Left ventricle myocardium superior (tissue), 1 donor: ENCODE measurements around the gene TMEM239. TPM values are rescaled to one million over a fixed set of nuclear protein-coding genes. Genes with fewer than 3 reads are reported as not detected.
"Not testable (repeated sequence)": the region's sequence is repeated elsewhere in the genome, so short reads cannot be mapped to it uniquely, and the experiment has no call there.

Experiments
- ATAC-seq: fragments of 200-7000 bp; cut with Tn5 transposase; one replicate; pipeline ENCODE4 v1.9.1; 2020; ENCODE audit warnings: mild to moderate bottlenecking, moderate library complexity
- DNase-seq: peaks from one replicate; pipeline ENCODE4 v3.0.0-alpha.2; 2020
- intact Hi-C: fragments of 100-400 bp; cut with micrococcal nuclease; formaldehyde crosslinking; loops from one replicate; pipeline ENCODE4 v1.11.0; 2022
- total RNA-seq: library from RNA; stranded (reverse); fragmentation: NEBNext Ultra II Directional; extraction: Animal tissue kit (Norgen Biotek cat#: 25700); gene quantifications from one replicate; pipeline ENCODE4 v1.2.1, GENCODE V29; 2021
- donor health status: DM: no; HTN: yes; CAD: no; lungs with severe emphysema.

TMEM239 gene
- total RNA-seq, 1 donor from 2014 or later: not detected

DNA sequence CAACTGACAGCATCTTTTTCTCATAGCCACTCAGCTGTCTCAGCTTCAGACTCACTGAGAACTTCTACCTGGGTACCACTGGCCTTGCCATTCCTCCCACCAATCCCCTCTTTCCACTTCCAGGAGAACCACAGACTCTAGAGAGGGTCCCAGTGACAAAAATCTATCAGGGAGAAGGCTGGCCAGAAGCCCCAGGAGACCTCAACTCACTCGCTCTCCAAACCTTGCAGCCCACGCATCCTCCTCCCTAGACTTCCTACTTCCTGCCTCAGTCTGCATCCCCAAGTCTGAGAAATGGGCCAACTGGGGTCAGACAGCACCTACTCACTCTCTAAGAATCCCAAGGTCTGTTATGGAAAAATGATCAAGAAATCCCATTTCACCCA is 1.2 kb downstream of the TMEM239 start:
- ATAC-seq: no peak
- intact Hi-C loops: no loop called here
- no peak for DNase-seq

DNA sequence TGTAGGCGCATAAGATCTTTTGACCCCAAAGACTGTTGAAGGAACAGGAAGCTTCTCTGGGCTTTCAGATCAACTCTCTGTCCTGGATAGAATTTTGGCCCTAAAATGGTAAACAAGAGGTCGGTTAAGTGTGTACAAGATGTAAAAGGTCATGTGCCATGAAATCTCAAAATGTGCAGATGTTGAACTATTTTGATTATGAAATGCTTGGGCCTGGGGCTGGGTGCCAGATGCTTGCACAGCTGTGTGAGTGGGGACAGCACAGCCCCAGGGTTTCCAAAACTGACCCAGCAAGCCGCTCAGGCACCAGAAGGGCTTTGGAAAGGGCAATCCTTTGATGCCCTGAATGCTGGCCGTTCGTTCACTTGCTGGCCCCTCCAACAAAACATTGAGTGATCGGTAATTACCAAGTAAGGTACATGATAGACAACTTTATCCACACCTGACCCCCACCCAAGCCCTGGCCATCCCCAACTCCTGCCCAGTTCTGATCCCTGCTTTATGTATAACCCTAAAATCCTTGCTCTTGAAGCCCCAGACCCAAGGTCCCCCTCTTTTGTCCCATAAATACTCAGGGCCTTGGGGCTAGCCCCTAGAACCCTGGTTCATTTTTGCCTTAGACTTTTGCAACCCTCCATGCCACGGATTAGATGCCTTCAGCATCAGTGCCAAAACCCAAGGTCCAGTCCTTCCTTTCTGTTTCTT is 1.9 kb downstream of the TMEM239 start:
- DNase-seq (peak; percentile 70), ATAC-seq (peak; percentile 66)
- intact Hi-C loops: no loop called here

DNA sequence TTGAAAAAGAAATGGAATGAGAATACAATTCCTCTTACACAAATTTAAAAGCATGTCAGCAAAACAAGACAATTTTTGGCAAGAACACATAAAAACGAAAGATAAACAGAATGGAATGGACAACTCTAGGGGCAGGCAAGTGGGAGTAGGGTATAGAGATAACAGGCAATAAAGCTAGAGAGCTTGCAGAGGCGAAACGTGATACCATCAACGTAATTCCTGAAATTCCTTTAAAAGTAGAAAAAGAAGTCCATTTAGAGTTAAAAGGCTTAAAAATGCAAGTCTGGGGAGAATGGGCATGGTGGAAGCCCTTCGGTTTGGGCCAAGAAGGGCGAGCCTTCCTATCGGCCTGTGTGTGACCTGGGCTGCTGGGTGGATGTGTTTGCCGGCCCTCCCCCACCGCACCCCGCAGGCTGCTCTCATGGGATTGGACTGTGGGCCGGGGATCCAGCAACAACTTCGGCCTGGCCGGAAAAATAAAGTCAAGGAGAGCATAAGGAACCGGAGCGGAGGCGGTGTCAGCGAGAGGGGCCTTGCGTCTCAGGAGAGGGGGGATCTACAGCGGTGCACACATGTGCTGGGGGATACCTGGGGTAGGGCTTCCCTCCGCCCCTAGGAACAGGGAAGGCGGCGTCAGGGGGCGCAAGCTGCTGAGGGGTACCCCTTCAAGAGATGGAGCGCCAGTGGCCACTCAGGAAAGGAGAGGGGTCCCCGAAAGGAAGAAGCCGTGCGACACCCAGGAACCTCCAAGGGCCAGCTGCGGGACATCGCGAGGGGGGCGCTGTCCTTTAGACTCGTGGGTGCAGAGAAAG is 4.1 kb downstream of the TMEM239 start:
- ATAC-seq (peak; percentile 54), DNase-seq (no peak)
- intact Hi-C loops: no loop called here

DNA sequence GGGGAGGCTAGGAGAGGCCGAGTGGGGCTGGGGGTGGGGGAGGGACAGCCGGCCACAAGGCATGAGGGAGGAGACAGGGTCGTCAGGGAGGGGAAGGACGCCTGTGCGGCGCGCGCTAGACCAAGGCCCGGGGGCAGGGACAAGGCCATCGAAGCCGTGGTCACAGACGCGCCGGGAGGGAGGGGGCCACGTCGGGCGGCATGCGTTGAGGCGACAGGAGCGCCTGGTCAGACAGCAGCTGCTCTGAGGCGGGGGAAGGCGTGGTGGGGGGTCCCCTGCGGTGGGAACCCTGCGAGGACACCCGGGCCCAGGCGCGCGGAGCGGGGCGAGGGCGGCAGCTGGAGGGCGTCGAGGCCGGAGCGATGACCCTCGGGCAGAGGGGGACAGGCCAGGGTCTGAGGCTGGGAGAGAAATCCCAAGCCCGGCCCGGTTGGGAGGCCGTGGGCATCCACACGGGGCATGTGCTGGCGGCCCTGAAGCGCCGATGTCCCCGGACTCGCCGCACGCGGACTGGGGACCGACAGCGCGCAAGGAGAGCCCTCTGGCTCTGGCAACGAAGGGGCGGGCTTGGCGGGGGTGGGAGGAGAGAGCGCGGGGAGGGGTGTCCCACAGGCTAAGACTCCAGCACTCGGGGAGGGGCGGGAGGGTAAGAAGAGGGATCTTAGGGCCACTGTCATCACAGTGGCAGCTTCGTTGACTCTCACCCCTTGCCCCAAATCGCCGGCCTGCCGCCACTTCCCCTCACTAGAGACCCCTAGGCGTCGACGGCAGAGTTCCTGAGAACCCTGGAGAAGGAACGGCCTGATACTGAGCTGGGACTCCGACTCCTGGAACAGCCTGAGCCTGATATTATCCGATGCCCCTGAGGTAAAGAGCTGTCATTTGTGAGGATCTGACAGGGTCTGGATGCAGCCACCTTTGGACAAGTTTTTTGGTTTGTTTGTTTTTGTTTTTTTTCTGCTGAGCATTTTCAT is 5.0 kb downstream of the TMEM239 start:
- intact Hi-C loops: no loop called here
- ATAC-seq (peak; percentile 37), DNase-seq (no peak)

DNA sequence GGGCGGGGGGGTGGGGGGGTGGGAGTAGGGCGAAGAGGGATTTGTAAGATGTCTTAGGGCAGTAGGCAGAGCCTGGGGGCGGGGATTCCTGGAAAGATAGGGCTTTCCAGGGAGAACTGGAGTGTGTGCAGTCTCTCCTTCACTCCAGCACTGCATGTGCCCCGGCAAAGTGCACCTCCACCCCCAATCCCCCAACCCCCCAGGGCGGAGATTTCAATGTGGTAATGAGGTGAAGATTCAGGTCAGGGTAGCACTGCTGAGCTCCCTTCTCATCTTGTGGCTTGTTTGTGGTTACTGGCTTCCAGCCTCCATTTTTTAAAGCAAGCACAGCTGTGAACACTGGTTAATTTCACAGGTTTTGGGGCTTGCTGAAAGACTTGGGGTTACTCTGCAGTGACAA is 5.9 kb downstream of the TMEM239 start:
- DNase-seq: no peak
- intact Hi-C loops: no loop called here
- ATAC-seq: no peak

DNA sequence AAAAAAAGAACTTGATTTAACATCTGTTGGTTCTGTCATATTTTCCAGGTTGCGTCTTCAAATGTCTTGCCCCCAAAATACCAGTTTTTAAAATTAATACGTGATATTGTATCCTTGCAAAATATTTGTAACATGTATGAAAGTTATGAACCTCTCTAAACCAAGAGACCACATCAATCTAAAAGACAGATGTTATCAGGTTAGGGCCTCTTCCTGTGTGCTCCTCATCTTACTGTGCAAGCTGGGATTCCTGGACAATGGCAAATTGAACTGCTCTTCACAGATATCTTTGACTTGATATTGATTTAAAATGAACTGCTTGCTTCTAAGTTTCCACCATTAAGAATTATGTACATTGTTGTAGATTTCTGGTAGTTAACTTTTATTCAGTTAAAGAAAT is 9.6 kb downstream of the TMEM239 start:
- DNase-seq (no peak), ATAC-seq (no peak)
- intact Hi-C loops: no loop called here

DNA sequence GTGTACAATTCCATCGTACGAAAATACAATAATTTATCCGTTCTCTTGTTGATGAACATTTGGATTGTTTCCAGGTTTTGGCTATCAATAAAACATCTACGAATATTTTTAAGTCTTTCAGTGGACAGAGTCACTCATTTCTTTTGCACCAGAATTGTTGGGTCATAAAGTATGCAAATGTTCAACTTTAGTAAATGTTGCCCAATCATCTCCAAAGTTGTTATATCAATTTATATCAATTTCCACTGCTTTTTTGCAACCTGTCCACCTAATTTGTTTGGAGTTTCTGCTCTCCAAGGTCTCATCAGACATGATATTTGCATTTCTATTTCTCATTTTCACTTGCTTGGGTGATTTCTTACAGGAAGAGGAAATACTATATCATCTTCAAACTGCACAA is 10.5 kb downstream of the TMEM239 start:
- no peak for ATAC-seq
- intact Hi-C loops: no loop called here
- DNase-seq: no peak

DNA sequence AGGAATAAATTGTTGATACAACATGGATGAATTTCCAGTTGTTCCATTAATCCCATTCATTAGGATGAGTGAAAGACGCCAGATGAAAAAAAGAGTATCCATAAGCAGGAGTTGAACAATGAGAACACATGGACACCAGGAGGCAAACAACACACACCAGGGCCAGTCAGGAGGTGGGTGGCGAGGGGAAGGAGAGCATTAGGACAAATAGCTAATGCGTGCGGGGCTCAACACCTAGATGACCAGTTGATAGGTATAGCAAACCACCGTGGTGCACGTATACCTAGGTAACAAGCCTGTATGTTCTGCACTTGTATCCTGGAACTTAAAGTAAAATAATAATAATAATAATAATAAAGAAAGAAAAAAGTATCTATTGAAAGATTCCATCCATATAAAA is 13.2 kb downstream of the TMEM239 start:
- no peak for DNase-seq

DNA sequence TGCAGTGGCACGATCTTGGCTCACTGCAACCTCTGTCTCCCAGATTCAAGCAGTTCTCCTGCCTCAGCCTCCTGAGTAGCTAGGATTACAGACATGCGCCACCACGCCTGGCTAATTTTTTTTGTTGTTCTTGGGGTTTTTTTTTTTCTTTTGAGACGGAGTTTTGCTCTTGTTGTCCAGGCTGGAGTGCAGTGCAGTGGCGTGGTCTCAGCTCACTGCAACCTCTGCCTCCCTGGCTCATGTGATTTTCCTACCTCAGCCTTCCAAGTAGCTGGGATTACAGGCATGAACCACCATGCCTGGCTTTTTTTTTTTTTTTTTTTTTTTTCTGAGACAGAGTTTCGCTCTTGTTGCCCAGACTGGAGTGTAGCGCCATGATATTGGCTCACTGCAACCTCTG is 15.0 kb downstream of the TMEM239 start:
- ATAC-seq, DNase-seq, intact Hi-C loops: not testable (repeated sequence)

More for the DNA sequence above, 13.2 kb downstream of the TMEM239 start:
- intact Hi-C loops: no loop called here
- no peak for ATAC-seq

DNA sequence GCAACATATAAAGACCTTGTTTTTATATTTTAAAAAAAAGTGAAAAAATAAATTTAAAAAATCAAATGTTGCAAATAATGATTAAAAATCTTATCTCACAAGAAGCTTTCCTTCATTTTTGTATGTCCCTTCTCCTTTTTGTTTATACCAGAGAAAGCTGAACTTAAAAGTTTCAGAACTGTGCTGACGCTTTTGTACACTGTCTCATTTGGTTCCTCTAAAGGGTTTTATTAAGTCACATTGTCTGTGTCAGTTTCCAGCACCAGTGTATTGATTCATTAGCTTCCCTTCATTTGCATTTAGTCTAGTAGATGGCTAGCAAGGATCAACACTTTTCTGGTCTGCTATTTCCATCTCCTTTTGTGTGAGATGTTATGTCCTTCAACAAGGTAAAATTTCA is 17.6 kb downstream of the TMEM239 start:
- intact Hi-C loops: no loop called here
- ATAC-seq (no peak), DNase-seq (no peak)

DNA sequence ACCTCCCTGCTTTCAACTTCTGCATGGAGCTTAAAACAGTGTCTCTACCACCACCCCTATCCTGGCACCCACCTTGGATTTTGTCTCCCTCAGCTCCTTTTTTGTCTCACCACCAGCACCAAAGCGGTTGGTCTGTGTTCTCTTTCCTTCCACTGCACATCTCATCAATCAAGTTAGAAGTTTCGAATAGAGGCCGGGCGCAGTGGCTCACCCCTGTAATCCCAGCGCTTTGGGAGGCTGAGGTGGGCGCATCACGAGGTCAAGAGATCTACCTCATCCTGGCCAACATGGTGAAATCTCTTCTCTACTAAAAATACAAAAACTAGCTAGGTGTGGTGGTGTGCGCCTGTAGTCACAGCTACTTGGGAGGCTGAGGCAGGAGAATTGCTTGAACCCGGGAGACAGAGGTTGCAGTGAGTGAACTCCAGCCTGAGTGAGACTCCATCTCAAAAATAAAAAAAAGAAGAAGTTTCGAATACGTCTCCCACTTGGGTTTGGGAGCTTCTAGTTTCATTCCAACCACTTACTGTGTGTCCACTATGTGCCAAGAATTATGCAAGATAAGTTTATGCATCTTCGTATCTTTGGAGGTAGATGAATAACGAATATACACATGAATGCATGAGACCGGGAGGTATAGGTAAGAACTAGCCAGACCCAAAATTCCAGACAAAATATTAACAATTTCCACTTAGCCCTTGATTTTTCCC is 18.4 kb downstream of the TMEM239 start:
- DNase-seq: no peak
- ATAC-seq: no peak
- intact Hi-C loops: no loop called here

DNA sequence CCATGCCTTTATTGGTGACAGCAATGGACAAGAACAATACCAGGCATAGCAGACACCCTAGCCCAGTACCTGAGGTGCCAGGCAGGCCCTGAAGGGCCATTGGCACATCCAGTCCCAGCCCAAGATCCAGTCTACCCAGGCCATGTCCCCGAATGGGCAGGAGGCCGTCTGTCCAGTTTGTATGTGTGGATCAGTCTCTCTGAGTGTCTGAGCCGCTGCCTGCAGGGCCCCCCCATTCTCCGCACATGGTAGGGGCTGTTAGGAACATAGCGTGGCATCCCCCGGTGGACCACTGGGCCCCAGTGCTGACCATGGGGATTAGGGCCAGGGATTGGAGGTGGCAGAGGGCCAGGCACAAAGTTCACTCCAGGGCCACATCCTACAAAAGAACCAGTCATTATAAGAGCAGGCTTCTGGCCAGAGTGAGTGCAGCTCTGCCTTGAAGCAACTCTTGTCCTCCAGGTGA is 19.2 kb downstream of the TMEM239 start:
- ATAC-seq (no peak), DNase-seq (no peak)
- intact Hi-C loops: no loop called here

DNA sequence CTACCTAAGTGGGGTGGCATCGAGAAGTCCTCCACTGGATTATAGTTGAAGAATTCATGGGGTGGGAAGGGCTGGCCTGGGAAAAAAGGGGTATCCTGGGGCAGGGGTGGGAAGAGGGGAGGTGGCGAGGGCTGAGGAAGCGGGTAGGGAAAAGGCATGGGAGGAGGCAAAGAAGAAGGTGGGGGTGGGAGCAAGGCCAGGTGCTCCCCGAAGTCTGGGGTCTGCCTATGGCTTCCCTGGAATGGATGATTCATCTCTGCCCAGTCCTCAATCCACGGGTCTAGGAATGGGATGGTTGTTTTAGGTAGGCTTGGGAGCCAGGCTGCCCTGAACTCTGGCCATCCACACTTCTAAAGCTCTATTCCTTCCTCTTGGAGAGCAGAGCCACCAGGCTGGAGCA is 19.9 kb downstream of the TMEM239 start:
- DNase-seq (no peak), ATAC-seq (no peak)
- intact Hi-C loops: no loop called here

DNA sequence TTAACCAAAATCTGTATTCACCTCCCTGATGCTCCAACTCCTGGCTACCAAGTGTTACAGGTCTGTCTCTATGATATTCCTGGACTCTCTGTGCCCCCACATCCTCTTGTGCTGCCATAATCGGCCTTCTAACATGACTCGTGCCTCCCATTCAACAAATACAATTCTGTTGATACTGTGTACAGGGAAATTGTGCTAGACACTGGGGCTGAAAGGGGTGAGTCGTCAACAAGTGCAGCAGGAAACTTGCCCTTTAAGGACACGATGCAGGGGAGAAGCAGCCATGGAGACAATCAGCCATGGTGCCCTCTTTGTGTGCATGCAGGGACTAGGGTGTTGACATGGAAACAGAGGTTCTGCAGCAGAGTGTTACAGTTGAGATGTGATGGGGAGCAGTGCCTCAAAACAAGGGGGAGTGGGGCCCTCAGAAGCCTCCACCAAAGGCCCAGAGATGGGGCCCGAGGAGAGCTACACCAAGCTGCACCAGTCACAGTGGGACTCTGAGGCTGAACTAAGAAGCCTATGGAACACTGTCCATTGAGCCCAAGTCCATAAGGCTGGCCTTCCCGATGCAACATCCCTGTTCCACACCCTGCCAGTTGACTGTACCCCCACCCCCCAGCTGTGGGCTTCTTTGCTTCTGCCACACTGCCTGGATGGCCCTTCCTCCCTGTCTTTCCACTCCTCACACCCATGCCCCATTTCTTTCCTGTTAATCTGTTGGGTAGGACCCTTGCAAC is 21.2 kb downstream of the TMEM239 start:
- DNase-seq (no peak), ATAC-seq (no peak)
- intact Hi-C loops: no loop called here

DNA sequence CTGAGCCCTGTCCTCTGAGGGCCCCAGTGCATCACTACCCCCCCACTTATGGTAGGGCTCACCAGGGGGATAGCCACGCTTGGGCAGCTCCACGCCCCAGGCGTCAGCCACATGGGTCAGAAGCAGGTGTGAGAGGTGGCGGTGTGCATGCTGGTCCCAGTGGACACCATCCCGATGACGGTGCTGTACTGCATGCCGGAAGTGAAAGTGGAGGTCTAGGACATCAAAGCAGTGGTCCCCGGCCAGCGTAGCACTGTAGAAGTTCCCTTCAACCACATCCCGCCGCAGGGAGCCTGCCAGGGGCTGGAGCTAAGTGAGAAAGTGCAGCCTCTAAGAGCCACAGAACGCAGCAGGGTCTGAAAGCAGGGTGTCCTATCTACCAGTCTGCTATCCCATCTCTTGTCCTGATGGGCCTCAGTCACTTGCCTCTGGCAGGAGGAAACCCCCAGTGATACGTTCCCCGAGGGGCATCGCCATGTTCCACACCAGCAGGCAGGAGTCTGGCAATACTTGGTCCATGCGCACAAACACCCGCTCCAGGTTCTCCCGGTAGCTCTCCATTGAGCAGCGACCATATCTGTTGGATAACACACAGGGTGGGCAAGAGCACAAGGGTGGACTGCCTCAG is 22.1 kb downstream of the TMEM239 start:
- intact Hi-C loops: no loop called here
- no peak for DNase-seq
- ATAC-seq: no peak

DNA sequence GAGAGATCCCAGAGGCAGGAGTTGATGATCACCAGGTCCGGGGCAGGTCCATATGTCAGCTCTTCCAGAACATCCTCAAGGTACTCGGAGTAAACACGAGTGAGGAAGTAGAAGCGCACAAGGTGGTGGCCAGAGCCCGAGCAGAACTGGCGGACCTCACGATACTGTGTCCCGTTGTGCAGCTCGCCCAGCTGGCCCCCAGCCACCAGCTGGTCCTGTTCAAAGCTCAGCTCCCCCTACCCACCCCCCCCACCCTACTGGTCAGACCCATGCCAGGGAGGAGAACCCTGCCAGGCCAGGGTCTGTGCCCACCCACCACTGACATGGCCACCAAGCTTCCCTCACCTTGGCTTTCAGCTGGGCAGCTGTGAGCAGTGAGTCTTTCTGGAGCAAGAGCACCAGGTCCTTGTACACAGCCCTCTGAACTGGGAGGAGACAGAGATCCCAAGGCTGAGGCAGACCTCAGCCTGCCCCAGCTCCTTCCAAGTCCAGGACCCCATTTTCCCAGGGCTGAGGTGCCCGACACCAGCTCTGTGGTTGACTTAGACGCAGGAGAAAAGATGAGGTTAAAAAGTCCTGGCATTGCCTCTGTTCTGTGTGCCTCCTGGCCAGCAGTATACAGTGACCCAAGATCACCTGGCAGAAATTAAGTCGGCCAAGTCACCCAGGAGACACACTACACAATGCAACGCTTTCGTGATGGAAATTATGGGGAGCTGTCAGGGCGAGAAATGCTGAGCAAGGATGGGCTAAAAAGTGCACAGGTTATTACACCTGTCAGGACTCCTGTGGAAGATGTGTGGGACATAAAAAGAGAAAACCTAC is 22.9 kb downstream of the TMEM239 start:
- intact Hi-C loops: no loop called here
- ATAC-seq (no peak), DNase-seq (no peak)

DNA sequence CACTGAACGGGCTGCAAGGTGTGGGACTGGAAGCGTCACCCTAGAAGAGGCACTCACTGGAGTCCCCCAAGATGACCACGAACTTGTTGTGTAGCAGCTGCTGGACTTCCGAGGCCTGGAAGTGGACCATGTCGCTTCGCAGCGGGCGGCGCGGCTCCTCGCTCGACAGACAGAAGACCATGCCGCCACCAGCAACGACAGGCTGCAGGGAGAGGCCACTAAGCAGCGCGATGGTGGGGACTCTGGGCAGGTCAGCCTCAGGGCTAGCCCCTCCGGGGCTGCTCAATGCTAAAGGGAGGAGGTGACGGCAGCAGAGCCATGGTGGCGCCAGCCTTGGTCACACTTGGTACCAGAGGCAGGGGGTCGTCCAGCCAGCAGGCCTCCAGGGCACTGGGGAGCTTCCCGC is 23.6 kb downstream of the TMEM239 start:
- no peak for DNase-seq
- no peak for ATAC-seq
- intact Hi-C loops: no loop called here
